ENCODE results near the gene AP1G1. TPM values are rescaled to one million over a fixed set of nuclear protein-coding genes. Genes with fewer than 3 reads are reported as not detected.

Gene AP1G1
- polyA plus RNA-seq, 1 donor (not counting 4 experiments of a cell fraction or from before 2014, with no cell fraction given): 62.5 TPM

DNA sequence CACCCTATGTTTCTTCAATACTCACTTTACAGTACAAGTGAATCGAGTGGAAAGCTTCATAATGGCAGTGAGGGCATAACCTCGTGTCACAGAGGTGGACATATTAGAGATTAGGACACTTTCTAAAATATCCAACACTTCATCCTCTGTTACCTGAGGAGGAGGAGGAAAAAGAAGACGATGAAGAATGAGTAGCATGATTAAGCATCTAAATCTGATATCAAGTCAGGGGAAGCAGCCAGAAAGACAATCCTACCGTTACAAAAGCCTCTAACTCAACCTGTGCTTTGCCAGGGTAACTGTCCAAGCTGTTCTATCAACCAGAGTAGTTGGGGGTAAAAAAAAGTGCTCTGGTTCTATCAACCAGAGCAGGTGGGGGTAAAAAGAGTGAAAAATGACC lies 60.4 kb downstream of the AP1G1 start:
- H3K9ac ChIP-seq (ENCODE audit: control insufficient read depth, extremely low read depth, insufficient read depth, low read length): no peak overlapping the region
- dilution Hi-C loops (cut with MboI; ENCODE audit: extremely low pct_ligation_motif_present, low sequenced_read_pairs): no loop called here
- no peaks in the 10 kb centered on the region for H3K79me2 ChIP-seq (ENCODE audit: control insufficient read depth, insufficient read depth, low read length)
- H3K4me3 ChIP-seq (ENCODE audit: control insufficient read depth in 2 of 3, extremely low read depth in 1 of 3, insufficient read depth in 2 of 3, low read depth in 1 of 3, low read length in 3 of 3): no peak overlapping the region
- peaks cover 14 to 17% of the 10 kb centered on the region in 2 experiments for H3K36me3 ChIP-seq (ENCODE audit: control insufficient read depth in 2 of 2, extremely low read depth in 1 of 2, insufficient read depth in 2 of 2, low read length in 2 of 2)
- FAIRE-seq: no peak
- no peak overlapping the region for H3K4me2 ChIP-seq (ENCODE audit: control insufficient read depth, extremely low read depth, insufficient read depth, low read depth, low read length)
- no peak overlapping the region for H2AFZ ChIP-seq (ENCODE audit: control insufficient read depth, low read length)
- TF ChIP-seq, protein P1, sequence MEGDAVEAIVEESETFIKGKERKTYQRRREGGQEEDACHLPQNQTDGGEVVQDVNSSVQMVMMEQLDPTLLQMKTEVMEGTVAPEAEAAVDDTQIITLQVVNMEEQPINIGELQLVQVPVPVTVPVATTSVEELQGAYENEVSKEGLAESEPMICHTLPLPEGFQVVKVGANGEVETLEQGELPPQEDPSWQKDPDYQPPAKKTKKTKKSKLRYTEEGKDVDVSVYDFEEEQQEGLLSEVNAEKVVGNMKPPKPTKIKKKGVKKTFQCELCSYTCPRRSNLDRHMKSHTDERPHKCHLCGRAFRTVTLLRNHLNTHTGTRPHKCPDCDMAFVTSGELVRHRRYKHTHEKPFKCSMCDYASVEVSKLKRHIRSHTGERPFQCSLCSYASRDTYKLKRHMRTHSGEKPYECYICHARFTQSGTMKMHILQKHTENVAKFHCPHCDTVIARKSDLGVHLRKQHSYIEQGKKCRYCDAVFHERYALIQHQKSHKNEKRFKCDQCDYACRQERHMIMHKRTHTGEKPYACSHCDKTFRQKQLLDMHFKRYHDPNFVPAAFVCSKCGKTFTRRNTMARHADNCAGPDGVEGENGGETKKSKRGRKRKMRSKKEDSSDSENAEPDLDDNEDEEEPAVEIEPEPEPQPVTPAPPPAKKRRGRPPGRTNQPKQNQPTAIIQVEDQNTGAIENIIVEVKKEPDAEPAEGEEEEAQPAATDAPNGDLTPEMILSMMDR (optimal IDR thresholded peaks at IDR 0.05 in 1 of 3, IDR thresholded peaks at IDR 0.05 in 1 of 3, conservative IDR thresholded peaks at IDR 0.05 in 1 of 3; ENCODE audit: extremely low read depth in 1 of 3, insufficient read depth in 2 of 3, low read length in 3 of 3): no peak
- no peak for TF ChIP-seq EZH2 (IDR thresholded peaks at IDR 0.05; ENCODE audit: low read length)
- H3K4me1 ChIP-seq (ENCODE audit: control insufficient read depth, extremely low read depth, insufficient read depth, low read length): no peaks in the 10 kb centered on the region
- H3K27ac ChIP-seq (ENCODE audit: control insufficient read depth, insufficient read depth, low read length): no peak overlapping the region
- H3K27me3 ChIP-seq (ENCODE audit: control insufficient read depth, extremely low read depth, insufficient read depth, low read length): no peaks in the 10 kb centered on the region
- no peak for DNase-seq (ENCODE audit: low read depth, low spot score)
- H3K9me3 ChIP-seq (ENCODE audit: control insufficient read depth, low read depth, low read length): no peaks in the 10 kb centered on the region
- H3K9me1 ChIP-seq (ENCODE audit: control insufficient read depth, extremely low read depth, insufficient read depth, low read length): no peaks in the 10 kb centered on the region
- H4K20me1 ChIP-seq (ENCODE audit: control insufficient read depth, extremely low read depth, insufficient read depth, low read length): no peaks in the 10 kb centered on the region

DNA sequence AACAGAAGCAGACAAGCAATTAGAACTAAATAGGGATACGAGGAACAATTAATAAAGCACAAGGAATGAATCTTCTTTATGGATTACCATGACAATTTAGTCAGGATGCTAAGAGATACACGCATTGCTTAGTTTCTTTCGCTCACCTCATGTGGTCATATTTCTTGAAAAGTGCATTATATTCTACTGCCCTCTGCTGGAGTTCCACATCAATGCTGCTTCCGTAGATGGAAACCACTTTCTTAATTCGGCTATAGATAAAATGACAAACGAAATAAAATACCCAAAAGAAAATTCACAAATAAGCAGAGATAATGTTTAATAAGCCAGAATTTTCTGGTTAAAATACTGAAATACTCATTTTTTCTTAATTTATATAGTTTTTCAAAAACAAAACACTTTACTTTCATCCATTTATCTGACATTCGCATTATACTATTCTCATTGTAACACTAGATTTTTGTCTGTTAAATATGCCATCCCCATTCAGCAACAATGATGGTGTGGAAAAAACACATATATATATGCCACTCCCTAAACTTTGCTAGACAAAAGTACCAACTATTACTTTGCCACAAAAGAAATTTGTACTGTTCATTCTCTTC lies 62.1 kb downstream of the AP1G1 start:
- Histone ChIP-seq H3K4me3 (ENCODE audit: control insufficient read depth in 2 of 3, extremely low read depth in 1 of 3, insufficient read depth in 2 of 3, low read depth in 1 of 3, low read length in 3 of 3) (no peak overlapping the region), H3K9me1 (ENCODE audit: control insufficient read depth, extremely low read depth, insufficient read depth, low read length) (no peaks in the 10 kb centered on the region), H3K9ac (ENCODE audit: control insufficient read depth, extremely low read depth, insufficient read depth, low read length) (no peak overlapping the region), H3K27me3 (ENCODE audit: control insufficient read depth, extremely low read depth, insufficient read depth, low read length) (no peaks in the 10 kb centered on the region), H3K79me2 (ENCODE audit: control insufficient read depth, insufficient read depth, low read length) (no peaks in the 10 kb centered on the region), H2AFZ (ENCODE audit: control insufficient read depth, low read length) (no peak overlapping the region), H3K4me2 (ENCODE audit: control insufficient read depth, extremely low read depth, insufficient read depth, low read depth, low read length) (no peak overlapping the region), H4K20me1 (ENCODE audit: control insufficient read depth, extremely low read depth, insufficient read depth, low read length) (no peaks in the 10 kb centered on the region), H3K36me3 (ENCODE audit: control insufficient read depth in 2 of 2, extremely low read depth in 1 of 2, insufficient read depth in 2 of 2, low read length in 2 of 2) (peaks cover 12 to 16% of the 10 kb centered on the region in 2 experiments), H3K27ac (ENCODE audit: control insufficient read depth, insufficient read depth, low read length) (no peak overlapping the region), H3K4me1 (ENCODE audit: control insufficient read depth, extremely low read depth, insufficient read depth, low read length) (no peaks in the 10 kb centered on the region), H3K9me3 (ENCODE audit: control insufficient read depth, low read depth, low read length) (no peaks in the 10 kb centered on the region)
- dilution Hi-C loops (cut with MboI; ENCODE audit: extremely low pct_ligation_motif_present, low sequenced_read_pairs): no loop called here
- TF ChIP-seq, protein P1 (optimal IDR thresholded peaks at IDR 0.05 in 1 of 3, IDR thresholded peaks at IDR 0.05 in 1 of 3, conservative IDR thresholded peaks at IDR 0.05 in 1 of 3; ENCODE audit: extremely low read depth in 1 of 3, insufficient read depth in 2 of 3, low read length in 3 of 3): peak in 2 of 3 experiments; percentile 52 to 56
- TF ChIP-seq EZH2 (IDR thresholded peaks at IDR 0.05; ENCODE audit: low read length): no peak
- DNase-seq (ENCODE audit: low read depth, low spot score) (no peak), FAIRE-seq (peak; percentile 62)

All from keratinocyte (primary cell).